ENCODE data around the gene LAYN.

- no peak for TF ChIP-seq CTCF (IDR thresholded peaks at IDR 0.05)
- no peak for TF ChIP-seq POLR2A (IDR thresholded peaks at IDR 0.05)
Observed at GRCh38 chr11:111571829-111572501, 31.4 kb downstream of the LAYN start.
